22Rv1 (cell line): Measurements from ENCODE around the gene SLC12A5.

Experiments used
- H3K27ac ChIP-seq: fragments of 450-650 bp; 2 replicates; pipeline ENCODE4 v1.5.1; 2017
- ZFX ChIP-seq: fragments of 450-650 bp; IDR thresholded peaks from 2 replicates; pipeline ENCODE4 v1.6.1; 2017; ENCODE audit warnings: antibody characterized with exemption, borderline replicate concordance
- TF ChIP-seq, protein P1 (sequence below): fragments of 450-650 bp; IDR thresholded peaks from 2 replicates; pipeline ENCODE4 v1.5.1; 2017; ENCODE audit warnings: mild to moderate bottlenecking

The SLC12A5 gene

DNA sequence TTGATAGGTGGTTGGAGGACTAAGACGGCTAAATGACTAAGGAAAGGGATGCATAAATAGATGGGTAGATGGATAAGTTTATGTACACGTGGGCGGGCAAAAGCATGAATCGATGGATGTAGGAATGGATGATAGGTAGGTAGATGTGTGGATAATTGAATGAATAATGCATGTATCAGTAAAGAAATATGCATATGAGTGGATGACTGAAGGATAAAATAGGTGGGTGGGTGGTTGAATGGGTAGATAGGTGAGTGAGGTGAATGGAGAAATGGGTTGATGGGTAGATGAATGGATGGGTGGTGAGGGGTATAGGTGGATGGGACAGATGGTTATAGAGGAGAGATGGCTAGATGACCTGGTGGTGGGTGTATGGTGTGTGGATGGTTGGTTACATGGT lies 20.2 kb downstream of the SLC12A5 start:
- H3K27ac ChIP-seq, result no peak overlapping the region
- no peak for TF ChIP-seq ZFX
- TF ChIP-seq, protein P1, sequence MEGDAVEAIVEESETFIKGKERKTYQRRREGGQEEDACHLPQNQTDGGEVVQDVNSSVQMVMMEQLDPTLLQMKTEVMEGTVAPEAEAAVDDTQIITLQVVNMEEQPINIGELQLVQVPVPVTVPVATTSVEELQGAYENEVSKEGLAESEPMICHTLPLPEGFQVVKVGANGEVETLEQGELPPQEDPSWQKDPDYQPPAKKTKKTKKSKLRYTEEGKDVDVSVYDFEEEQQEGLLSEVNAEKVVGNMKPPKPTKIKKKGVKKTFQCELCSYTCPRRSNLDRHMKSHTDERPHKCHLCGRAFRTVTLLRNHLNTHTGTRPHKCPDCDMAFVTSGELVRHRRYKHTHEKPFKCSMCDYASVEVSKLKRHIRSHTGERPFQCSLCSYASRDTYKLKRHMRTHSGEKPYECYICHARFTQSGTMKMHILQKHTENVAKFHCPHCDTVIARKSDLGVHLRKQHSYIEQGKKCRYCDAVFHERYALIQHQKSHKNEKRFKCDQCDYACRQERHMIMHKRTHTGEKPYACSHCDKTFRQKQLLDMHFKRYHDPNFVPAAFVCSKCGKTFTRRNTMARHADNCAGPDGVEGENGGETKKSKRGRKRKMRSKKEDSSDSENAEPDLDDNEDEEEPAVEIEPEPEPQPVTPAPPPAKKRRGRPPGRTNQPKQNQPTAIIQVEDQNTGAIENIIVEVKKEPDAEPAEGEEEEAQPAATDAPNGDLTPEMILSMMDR, result no peak

DNA sequence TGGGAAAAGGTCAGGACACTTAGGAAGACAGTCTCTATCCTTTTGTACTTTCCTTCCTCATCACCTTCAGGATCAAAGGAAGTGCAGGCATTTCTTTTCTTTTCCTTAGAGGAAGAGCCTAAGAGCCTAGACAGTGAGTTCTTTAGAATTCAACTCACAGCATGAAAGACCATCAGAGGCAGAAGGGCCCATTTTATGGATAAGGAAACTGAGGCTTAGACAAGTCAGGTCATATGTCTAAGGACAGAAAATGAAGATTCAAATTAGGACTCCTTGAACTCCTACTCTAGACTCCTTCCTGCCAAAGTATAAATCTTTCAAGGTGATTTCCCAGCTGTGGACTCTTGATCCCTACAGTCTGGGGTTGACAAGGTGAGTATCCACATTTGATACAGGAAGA lies 20.8 kb downstream of the SLC12A5 start:
- H3K27ac ChIP-seq, result no peak overlapping the region

DNA sequence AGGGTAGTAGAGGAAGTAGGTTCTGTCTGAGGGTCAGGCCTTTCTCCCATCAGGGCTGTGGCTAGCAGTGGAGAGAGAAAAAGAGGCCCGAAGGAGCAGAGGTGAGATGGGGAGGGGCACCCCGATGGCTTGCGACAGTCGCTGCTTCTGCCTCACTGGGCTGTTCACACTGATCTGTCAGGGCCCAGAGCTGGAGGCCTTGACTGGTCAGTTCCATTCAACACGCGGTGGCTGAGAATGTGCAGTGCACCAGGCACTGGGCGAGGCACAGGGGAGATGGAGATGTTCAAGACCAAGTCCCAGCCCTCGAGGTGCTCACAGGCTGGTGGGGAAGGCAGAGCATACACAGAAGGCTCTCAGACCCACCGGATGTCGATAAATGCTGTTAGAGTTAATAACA lies 21.4 kb downstream of the SLC12A5 start:
- no peak overlapping the region for H3K27ac ChIP-seq
- no peak for TF ChIP-seq ZFX
- TF ChIP-seq, protein P1, result no peak

More for the DNA sequence above, 20.8 kb downstream of the SLC12A5 start:
- TF ChIP-seq, protein P1, result no peak

DNA sequence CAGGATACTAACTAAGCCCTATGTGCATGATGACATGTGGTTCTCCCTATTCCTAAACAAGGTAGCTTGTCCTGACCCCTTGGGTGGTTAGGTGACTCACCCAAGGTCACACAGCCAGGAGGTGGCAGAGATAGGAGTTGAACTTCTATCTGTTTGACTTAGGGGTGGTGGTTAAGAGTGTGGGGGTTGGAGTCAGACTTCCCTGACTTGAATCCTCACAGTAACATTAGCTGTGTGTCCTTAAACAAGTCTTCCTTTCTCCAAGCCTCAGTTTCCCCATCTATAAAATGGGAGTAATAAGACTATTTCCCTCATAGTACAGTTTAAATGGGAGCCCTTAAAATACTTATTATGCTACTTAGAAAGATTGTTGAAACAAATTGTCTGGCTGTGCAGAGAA lies 21.9 kb downstream of the SLC12A5 start:
- no peak overlapping the region for H3K27ac ChIP-seq
- TF ChIP-seq ZFX, result no peak
- TF ChIP-seq, protein P1, result no peak

DNA sequence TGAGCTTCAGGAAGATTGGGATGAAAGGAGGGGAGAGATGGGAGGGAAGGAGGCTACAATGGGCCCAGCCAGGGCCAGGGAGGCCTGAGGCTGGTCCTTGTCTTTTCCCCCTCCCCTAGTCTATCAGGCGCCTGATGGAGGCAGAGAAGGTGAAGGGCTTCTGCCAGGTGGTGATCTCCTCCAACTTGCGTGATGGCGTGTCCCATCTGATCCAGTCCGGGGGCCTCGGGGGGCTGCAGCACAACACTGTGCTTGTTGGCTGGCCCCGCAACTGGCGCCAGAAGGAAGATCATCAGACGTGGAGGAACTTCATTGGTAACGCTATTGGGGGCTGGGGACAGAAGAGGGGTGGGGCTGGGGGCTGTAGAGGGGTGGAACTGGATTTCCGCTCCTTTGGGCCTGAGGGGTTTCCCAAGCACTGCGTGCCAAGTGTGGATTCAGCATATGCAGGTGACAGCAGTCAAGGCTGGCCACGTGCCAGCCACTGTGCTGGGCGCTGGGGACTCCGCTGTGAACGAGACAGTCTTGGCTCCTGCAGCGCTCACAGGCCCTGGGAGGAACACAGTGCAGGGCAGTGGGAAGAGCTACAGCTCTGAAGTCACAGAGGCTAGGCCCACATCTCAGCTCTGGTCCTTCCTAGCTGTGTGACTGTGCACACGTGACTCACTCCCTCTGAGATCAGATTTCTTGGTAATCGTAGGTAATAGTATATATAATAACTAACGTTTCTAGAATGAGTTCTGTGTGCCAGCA lies 22.7 kb downstream of the SLC12A5 start:
- TF ChIP-seq, protein P1, result no peak
- no peak for TF ChIP-seq ZFX
- no peak overlapping the region for H3K27ac ChIP-seq

DNA sequence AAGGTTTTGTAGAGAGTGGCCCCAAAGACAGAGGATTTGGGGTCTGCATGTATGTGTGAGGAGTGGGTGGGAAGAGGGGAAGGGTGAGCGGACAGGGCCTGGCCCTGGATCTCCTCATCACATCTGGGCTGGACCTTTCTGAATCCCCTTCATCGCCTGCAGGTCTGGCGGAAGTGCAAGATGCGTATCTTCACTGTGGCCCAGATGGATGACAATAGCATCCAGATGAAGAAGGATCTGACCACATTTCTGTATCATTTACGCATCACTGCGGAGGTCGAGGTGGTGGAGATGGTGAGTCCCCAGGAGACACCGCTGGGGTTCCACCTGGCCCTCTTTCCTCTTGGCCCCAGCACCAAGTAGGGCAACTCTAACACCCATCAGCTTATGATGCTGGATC lies 24.4 kb downstream of the SLC12A5 start:
- H3K27ac ChIP-seq, result no peak overlapping the region
- TF ChIP-seq, protein P1, result no peak
- TF ChIP-seq ZFX, result no peak

DNA sequence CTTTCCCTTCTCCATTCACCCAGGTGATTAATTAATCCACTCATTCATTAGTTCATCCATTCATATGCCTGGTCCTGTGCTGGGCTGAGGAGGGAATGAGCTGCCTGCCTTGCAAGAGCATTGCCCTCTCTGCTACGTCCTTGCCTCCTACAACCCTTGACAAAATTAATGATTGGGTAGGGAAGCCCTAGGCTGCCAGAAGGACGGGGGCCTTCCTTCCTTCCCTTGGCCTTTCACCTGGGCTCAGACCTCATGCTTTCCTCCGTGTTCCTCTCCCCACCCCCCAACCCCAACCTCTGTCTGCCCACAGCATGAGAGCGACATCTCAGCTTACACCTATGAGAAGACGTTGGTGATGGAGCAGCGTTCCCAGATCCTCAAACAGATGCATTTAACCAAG lies 25.6 kb downstream of the SLC12A5 start:
- TF ChIP-seq ZFX, result no peak
- TF ChIP-seq, protein P1, result no peak
- H3K27ac ChIP-seq, result no peak overlapping the region
